Measurements from ENCODE around the gene CNTN5.

Gene CNTN5

GRCh38 chr11:99708928-99709672 is 688.4 kb downstream of the CNTN5 start:
- DNase-seq (ENCODE audit: low read depth), result no peak
- no peak overlapping the region for H3K4me3 ChIP-seq (ENCODE audit: low read depth, low read length)
- no peak for TF ChIP-seq CTCF (IDR thresholded peaks at IDR 0.05; ENCODE audit: low read depth, low read length, missing control alignments)

- no peak for TF ChIP-seq CTCF (IDR thresholded peaks at IDR 0.05; ENCODE audit: low read depth, low read length, missing control alignments)
- no peak overlapping the region for H3K4me3 ChIP-seq (ENCODE audit: low read depth, low read length)
- no peak for DNase-seq (ENCODE audit: low read depth)
These were observed 695.6 kb downstream of the CNTN5 start for GRCh38 chr11:99716302-99716701.

GRCh38 chr11:99718291-99718690 is 697.5 kb downstream of the CNTN5 start:
- TF ChIP-seq CTCF (IDR thresholded peaks at IDR 0.05; ENCODE audit: low read depth, low read length, missing control alignments), result no peak
- no peak overlapping the region for H3K4me3 ChIP-seq (ENCODE audit: low read depth, low read length)

GRCh38 chr11:99739464-99740089 is 718.8 kb downstream of the CNTN5 start:
- TF ChIP-seq CTCF (IDR thresholded peaks at IDR 0.05; ENCODE audit: low read depth, low read length, missing control alignments), result peak; percentile 40
- DNase-seq (ENCODE audit: low read depth), result no peak
- no peak overlapping the region for H3K4me3 ChIP-seq (ENCODE audit: low read depth, low read length)

More at GRCh38 chr11:99718291-99718690, 697.5 kb downstream of the CNTN5 start:
- DNase-seq (ENCODE audit: low read depth), result no peak

GRCh38 chr11:99742501-99742900 is 721.8 kb downstream of the CNTN5 start:
- DNase-seq (ENCODE audit: low read depth), result no peak
- no peak for TF ChIP-seq CTCF (IDR thresholded peaks at IDR 0.05; ENCODE audit: low read depth, low read length, missing control alignments)
- no peak overlapping the region for H3K4me3 ChIP-seq (ENCODE audit: low read depth, low read length)

GRCh38 chr11:99759787-99760186 is 739.0 kb downstream of the CNTN5 start:
- no peak overlapping the region for H3K4me3 ChIP-seq (ENCODE audit: low read depth, low read length)
- DNase-seq (ENCODE audit: low read depth), result no peak

More at GRCh38 chr11:99759787-99760186, 739.0 kb downstream of the CNTN5 start:
- TF ChIP-seq CTCF (IDR thresholded peaks at IDR 0.05; ENCODE audit: low read depth, low read length, missing control alignments), result no peak

Measured in GM12864 (cell line).